HG02840 (cell line): ENCODE data around the gene PBRM1.

Source experiments
- ATAC-seq: cut with Tn5 transposase; IDR thresholded peaks from one replicate; pipeline ENCODE4 v1.9.1; 2021; ENCODE audit warnings: mild to moderate bottlenecking, moderate library complexity, moderate number of reproducible peaks; ENCODE audit not compliant: unreplicated experiment, low FRiP score

Gene PBRM1

GRCh38 chr3:52596658-52597265, 89.0 kb downstream of the PBRM1 start:
- no peak for ATAC-seq

- ATAC-seq, result no peak
Observed at GRCh38 chr3:52593103-52593502, 92.6 kb downstream of the PBRM1 start.

GRCh38 chr3:52574056-52574965, 111.4 kb downstream of the PBRM1 start:
- no peak for ATAC-seq

GRCh38 chr3:52572221-52572620, 113.5 kb downstream of the PBRM1 start:
- no peak for ATAC-seq

- ATAC-seq, result no peak
Observed at GRCh38 chr3:52570076-52570475, 115.6 kb downstream of the PBRM1 start.

GRCh38 chr3:52568069-52568468, 117.6 kb downstream of the PBRM1 start:
- no peak for ATAC-seq

- ATAC-seq, result no peak
Observed at GRCh38 chr3:52563984-52564383, 121.7 kb downstream of the PBRM1 start.

GRCh38 chr3:52561028-52561747, 124.5 kb downstream of the PBRM1 start:
- no peak for ATAC-seq

- no peak for ATAC-seq
Observed at GRCh38 chr3:52558436-52558835, 127.3 kb downstream of the PBRM1 start.

GRCh38 chr3:52557011-52557960, 128.4 kb downstream of the PBRM1 start:
- no peak for ATAC-seq

- ATAC-seq, result no peak
Observed at GRCh38 chr3:52555056-52555455, 130.7 kb downstream of the PBRM1 start.

GRCh38 chr3:52554026-52554755, 131.5 kb downstream of the PBRM1 start:
- ATAC-seq, result no peak

GRCh38 chr3:52552089-52552488, 133.6 kb downstream of the PBRM1 start:
- no peak for ATAC-seq

GRCh38 chr3:52551118-52551517, 134.6 kb downstream of the PBRM1 start:
- no peak for ATAC-seq

GRCh38 chr3:52547143-52547542, 138.6 kb downstream of the PBRM1 start:
- no peak for ATAC-seq

GRCh38 chr3:52546111-52546901, 139.4 kb downstream of the PBRM1 start:
- ATAC-seq, result no peak

- no peak for ATAC-seq
Observed at GRCh38 chr3:52544937-52545336, 140.8 kb downstream of the PBRM1 start.

- no peak for ATAC-seq
Observed at GRCh38 chr3:52541050-52541449, 144.7 kb downstream of the PBRM1 start.
